COR-L47 (cell line): Measurements from ENCODE around the gene CHRM5.
A peak's percentile ranks its signal among the peaks of the same experiment; 100 is the strongest.

ENCODE experiments used
- DNase-seq: peaks from one replicate; lab custom pipeline; 2025; lab: John Stamatoyannopoulos, UW

Gene CHRM5

GRCh38 chr15:33968224-33968623 lies at the start of gene CHRM5:
TSS of gene CHRM5 (plus strand) at chr15:33968497. CDS start at chr15:34062718, 94,221 bp downstream.
- peak; percentile 79 for DNase-seq

- DNase-seq, result no peak
Observed at GRCh38 chr15:33923446-33923845, 44.9 kb upstream of the CHRM5 start.

- no peak for DNase-seq
Observed at GRCh38 chr15:33926260-33926659, 42.0 kb upstream of the CHRM5 start.

- no peak for DNase-seq
Observed at GRCh38 chr15:33932734-33933133, 35.6 kb upstream of the CHRM5 start.

GRCh38 chr15:33934396-33934795 lies 33.9 kb upstream of the CHRM5 start:
- no peak for DNase-seq

GRCh38 chr15:33934921-33935320 lies 33.4 kb upstream of the CHRM5 start:
- no peak for DNase-seq

GRCh38 chr15:33941279-33942063 lies 26.8 kb upstream of the CHRM5 start:
- DNase-seq, result no peak

GRCh38 chr15:33946152-33946551 lies 22.1 kb upstream of the CHRM5 start:
- no peak for DNase-seq

- DNase-seq, result no peak
Observed at GRCh38 chr15:33955945-33956344, 12.4 kb upstream of the CHRM5 start.

- no peak for DNase-seq
Observed at GRCh38 chr15:33956397-33956796, 11.9 kb upstream of the CHRM5 start.

GRCh38 chr15:33959844-33960548 lies 8.3 kb upstream of the CHRM5 start:
- DNase-seq, result no peak

GRCh38 chr15:33960549-33960935 lies 7.8 kb upstream of the CHRM5 start:
- DNase-seq, result no peak

- DNase-seq, result peak; percentile 22
Observed at GRCh38 chr15:33963831-33964664, 4.2 kb upstream of the CHRM5 start.

GRCh38 chr15:33964665-33965040 lies 3.6 kb upstream of the CHRM5 start:
- no peak for DNase-seq

GRCh38 chr15:33968821-33969220 lies 524 bp downstream of the CHRM5 start:
- DNase-seq, result no peak

- no peak for DNase-seq
Observed at GRCh38 chr15:33971811-33972210, 3.5 kb downstream of the CHRM5 start.

- DNase-seq, result no peak
Observed at GRCh38 chr15:33975022-33975565, 6.8 kb downstream of the CHRM5 start.

- DNase-seq, result no peak
Observed at GRCh38 chr15:33980159-33980558, 11.9 kb downstream of the CHRM5 start.

- no peak for DNase-seq
Observed at GRCh38 chr15:33982516-33982915, 14.2 kb downstream of the CHRM5 start.

- no peak for DNase-seq
Observed at GRCh38 chr15:33985287-33985686, 17.0 kb downstream of the CHRM5 start.

- DNase-seq, result no peak
Observed at GRCh38 chr15:33985751-33986150, 17.5 kb downstream of the CHRM5 start.

- DNase-seq, result no peak
Observed at GRCh38 chr15:33987444-33987843, 19.1 kb downstream of the CHRM5 start.
